SK-MEL-5 (cell line): ENCODE data around the gene CHAF1A. TPM values are rescaled to one million over a fixed set of nuclear protein-coding genes. Genes with fewer than 3 reads are reported as not detected.

Experiments used
- DNase-seq: peaks from one replicate; pipeline ENCODE4 v3.0.0-alpha.2; 2016; ENCODE audit warnings: low read depth, low spot score
- in situ Hi-C: cut with HindIII; loops from 2 replicates; pipeline ENCODE4 v1.10.0; 2016; ENCODE audit warnings: low sequenced_read_pairs, high pct_unique_total_duplicates, low pct_unique_long_range_greater_than_20kb
- total RNA-seq: library from RNA; depleted of rRNA; stranded (reverse); fragments of >200 nt; shearing (Covaris generic); gene quantifications from 2 replicates; pipeline ENCODE4 v1.2.3, GENCODE V29; 2014

CHAF1A gene
- total RNA-seq, 1 experiment from 2014 or later = 14.5 TPM

- no peak for DNase-seq
- in situ Hi-C loops = no loop called here
Observed at GRCh38 chr19:4393947-4394590, 8.4 kb upstream of the CHAF1A start.

- in situ Hi-C loops = no loop called here
- no peak for DNase-seq
Observed at GRCh38 chr19:4396949-4397783, 5.3 kb upstream of the CHAF1A start.

GRCh38 chr19:4399812-4400134, 2.7 kb upstream of the CHAF1A start:
- in situ Hi-C loops = no loop called here
- no peak for DNase-seq

GRCh38 chr19:4400135-4400936, 2.1 kb upstream of the CHAF1A start, which contains the start of gene SH3GL1:
Gene SH3GL1 (minus strand): TSS chr19:4400547. CDS start chr19:4400368, 179 bp downstream.
- DNase-seq = peak; percentile 84
- in situ Hi-C loops = no loop called here

GRCh38 chr19:4401769-4402170, 670 bp upstream of the CHAF1A start:
- in situ Hi-C loops = no loop called here

GRCh38 chr19:4403005-4403761, 743 bp downstream of the CHAF1A start:
- in situ Hi-C loops = no loop called here
- no peak for DNase-seq

More at GRCh38 chr19:4401769-4402170, 670 bp upstream of the CHAF1A start:
- no peak for DNase-seq

- in situ Hi-C loops = no loop called here
- peak; percentile 86 for DNase-seq
Observed at GRCh38 chr19:4405977-4406376, 3.5 kb downstream of the CHAF1A start.

- no peak for DNase-seq
- in situ Hi-C loops = no loop called here
Observed at GRCh38 chr19:4406626-4407025, 4.2 kb downstream of the CHAF1A start.

- in situ Hi-C loops = no loop called here
- DNase-seq = no peak
Observed at GRCh38 chr19:4409123-4409933, 6.9 kb downstream of the CHAF1A start.

GRCh38 chr19:4413588-4413987, 11.1 kb downstream of the CHAF1A start:
- no peak for DNase-seq
- in situ Hi-C loops = no loop called here

- in situ Hi-C loops = no loop called here
- DNase-seq = no peak
Observed at GRCh38 chr19:4414144-4414799, 11.8 kb downstream of the CHAF1A start.

- in situ Hi-C loops = no loop called here
- no peak for DNase-seq
Observed at GRCh38 chr19:4414800-4415321, 12.4 kb downstream of the CHAF1A start.

- in situ Hi-C loops = no loop called here
- DNase-seq = no peak
Observed at GRCh38 chr19:4415352-4415751, 12.9 kb downstream of the CHAF1A start.

GRCh38 chr19:4416268-4416667, 13.8 kb downstream of the CHAF1A start:
- in situ Hi-C loops = no loop called here
- no peak for DNase-seq

- no peak for DNase-seq
- in situ Hi-C loops = no loop called here
Observed at GRCh38 chr19:4423416-4424126, 21.1 kb downstream of the CHAF1A start.

GRCh38 chr19:4425537-4425936, 23.1 kb downstream of the CHAF1A start:
- in situ Hi-C loops = no loop called here
- no peak for DNase-seq
